ENCODE measurements around the gene FAM89B. TPM values are rescaled to one million over a fixed set of nuclear protein-coding genes. Genes with fewer than 3 reads are reported as not detected.
A peak's percentile ranks its signal among the peaks of the same experiment; 100 is the strongest.

The FAM89B gene
- polyA plus RNA-seq, 1 donor from 2014 or later = 75.1 TPM

DNA sequence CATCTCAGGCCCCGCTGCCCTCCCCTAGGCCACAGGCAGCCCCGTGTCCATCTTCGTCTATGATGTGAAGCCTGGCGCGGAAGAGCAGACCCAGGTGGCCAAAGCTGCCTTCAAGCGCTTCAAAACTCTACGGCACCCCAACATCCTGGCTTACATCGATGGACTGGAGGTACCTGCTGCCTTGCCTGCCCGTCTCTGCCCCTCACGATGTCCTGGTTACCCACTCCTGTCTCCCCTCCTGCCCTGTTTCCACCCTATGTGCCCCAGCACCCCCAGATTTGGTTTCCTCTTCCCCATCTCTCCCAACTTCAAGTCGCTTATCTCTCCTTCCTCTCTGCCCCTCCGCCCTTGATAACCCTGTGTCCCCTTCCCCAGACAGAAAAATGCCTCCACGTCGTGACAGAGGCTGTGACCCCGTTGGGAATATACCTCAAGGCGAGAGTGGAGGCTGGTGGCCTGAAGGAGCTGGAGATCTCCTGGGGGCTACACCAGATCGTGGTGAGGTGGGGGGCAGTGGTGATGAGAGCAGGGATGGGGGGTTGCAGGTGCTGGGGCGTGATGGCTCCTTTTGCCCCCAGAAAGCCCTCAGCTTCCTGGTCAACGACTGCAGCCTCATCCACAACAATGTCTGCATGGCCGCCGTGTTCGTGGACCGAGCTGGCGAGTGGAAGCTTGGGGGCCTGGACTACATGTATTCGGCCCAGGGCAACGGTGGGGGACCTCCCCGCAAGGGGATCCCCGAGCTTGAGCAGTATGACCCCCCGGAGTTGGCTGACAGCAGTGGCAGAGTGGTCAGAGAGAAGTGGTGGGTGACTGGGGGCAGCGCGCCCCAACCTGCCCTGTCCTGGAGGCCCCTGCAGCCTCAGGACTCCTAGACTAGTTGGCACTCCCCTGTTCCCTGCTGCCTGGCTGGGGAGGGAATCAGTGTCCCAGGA lies 46.5 kb upstream of the FAM89B start:
- no peaks in the 10 kb centered on the region for H4K20me1 ChIP-seq (ENCODE audit: insufficient read depth)
- H2AFZ ChIP-seq (ENCODE audit: low read depth, low read length) = peak overlapping the region; percentile 54
- H3K79me2 ChIP-seq (replicated peaks; ENCODE audit: insufficient read depth, low read length) = peaks cover 10% of the 10 kb centered on the region
- H3K9me2 ChIP-seq (ENCODE audit: insufficient read depth, low read length) = no peaks in the 10 kb centered on the region
- H3F3A ChIP-seq (ENCODE audit: insufficient read depth, low read length, poor library complexity, severe bottlenecking) = no peaks in the 10 kb centered on the region
- peak overlapping the region; percentile 97 for H3K4me3 ChIP-seq (ENCODE audit: low read length)
- H3K36me3 ChIP-seq (ENCODE audit: insufficient read depth, low read length) = peaks cover 7% of the 10 kb centered on the region
- H3K27ac ChIP-seq (ENCODE audit: low read length) = peak overlapping the region; percentile 20
- TF ChIP-seq TAF1 (IDR thresholded peaks at IDR 0.05; ENCODE audit: low read depth) = no peak
- TF ChIP-seq, protein P1, sequence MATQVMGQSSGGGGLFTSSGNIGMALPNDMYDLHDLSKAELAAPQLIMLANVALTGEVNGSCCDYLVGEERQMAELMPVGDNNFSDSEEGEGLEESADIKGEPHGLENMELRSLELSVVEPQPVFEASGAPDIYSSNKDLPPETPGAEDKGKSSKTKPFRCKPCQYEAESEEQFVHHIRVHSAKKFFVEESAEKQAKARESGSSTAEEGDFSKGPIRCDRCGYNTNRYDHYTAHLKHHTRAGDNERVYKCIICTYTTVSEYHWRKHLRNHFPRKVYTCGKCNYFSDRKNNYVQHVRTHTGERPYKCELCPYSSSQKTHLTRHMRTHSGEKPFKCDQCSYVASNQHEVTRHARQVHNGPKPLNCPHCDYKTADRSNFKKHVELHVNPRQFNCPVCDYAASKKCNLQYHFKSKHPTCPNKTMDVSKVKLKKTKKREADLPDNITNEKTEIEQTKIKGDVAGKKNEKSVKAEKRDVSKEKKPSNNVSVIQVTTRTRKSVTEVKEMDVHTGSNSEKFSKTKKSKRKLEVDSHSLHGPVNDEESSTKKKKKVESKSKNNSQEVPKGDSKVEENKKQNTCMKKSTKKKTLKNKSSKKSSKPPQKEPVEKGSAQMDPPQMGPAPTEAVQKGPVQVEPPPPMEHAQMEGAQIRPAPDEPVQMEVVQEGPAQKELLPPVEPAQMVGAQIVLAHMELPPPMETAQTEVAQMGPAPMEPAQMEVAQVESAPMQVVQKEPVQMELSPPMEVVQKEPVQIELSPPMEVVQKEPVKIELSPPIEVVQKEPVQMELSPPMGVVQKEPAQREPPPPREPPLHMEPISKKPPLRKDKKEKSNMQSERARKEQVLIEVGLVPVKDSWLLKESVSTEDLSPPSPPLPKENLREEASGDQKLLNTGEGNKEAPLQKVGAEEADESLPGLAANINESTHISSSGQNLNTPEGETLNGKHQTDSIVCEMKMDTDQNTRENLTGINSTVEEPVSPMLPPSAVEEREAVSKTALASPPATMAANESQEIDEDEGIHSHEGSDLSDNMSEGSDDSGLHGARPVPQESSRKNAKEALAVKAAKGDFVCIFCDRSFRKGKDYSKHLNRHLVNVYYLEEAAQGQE (IDR thresholded peaks at IDR 0.05; ENCODE audit: borderline replicate concordance) = no peak
- TF ChIP-seq EZH2 (IDR thresholded peaks at IDR 0.05; ENCODE audit: borderline replicate concordance, insufficient read depth, low read length, poor library complexity, severe bottlenecking) = no peak
- TF ChIP-seq, protein P2, sequence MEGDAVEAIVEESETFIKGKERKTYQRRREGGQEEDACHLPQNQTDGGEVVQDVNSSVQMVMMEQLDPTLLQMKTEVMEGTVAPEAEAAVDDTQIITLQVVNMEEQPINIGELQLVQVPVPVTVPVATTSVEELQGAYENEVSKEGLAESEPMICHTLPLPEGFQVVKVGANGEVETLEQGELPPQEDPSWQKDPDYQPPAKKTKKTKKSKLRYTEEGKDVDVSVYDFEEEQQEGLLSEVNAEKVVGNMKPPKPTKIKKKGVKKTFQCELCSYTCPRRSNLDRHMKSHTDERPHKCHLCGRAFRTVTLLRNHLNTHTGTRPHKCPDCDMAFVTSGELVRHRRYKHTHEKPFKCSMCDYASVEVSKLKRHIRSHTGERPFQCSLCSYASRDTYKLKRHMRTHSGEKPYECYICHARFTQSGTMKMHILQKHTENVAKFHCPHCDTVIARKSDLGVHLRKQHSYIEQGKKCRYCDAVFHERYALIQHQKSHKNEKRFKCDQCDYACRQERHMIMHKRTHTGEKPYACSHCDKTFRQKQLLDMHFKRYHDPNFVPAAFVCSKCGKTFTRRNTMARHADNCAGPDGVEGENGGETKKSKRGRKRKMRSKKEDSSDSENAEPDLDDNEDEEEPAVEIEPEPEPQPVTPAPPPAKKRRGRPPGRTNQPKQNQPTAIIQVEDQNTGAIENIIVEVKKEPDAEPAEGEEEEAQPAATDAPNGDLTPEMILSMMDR (IDR thresholded peaks at IDR 0.05; ENCODE audit: poor library complexity, severe bottlenecking) = no peak
- TF ChIP-seq RAD21 (conservative IDR thresholded peaks at IDR 0.05) = no peak
- no peak for TF ChIP-seq SMC3 (conservative IDR thresholded peaks at IDR 0.05; ENCODE audit: poor library complexity)
- TF ChIP-seq MXI1 (conservative IDR thresholded peaks at IDR 0.05; ENCODE audit: poor library complexity, severe bottlenecking) = no peak
- TF ChIP-seq POLR2AphosphoS5 (IDR thresholded peaks at IDR 0.05) = no peak
- TF ChIP-seq EP300 (conservative IDR thresholded peaks at IDR 0.05; ENCODE audit: poor library complexity, severe bottlenecking) = no peak
- H3K9ac ChIP-seq (ENCODE audit: low read length) = peak overlapping the region; percentile 86
- peak overlapping the region; percentile 81 for H3K4me2 ChIP-seq (ENCODE audit: low read length)
- no peaks in the 10 kb centered on the region for H3K9me3 ChIP-seq (ENCODE audit: low read length)
- H3K27me3 ChIP-seq (ENCODE audit: insufficient read depth, low read depth, low read length) = no peaks in the 10 kb centered on the region

DNA sequence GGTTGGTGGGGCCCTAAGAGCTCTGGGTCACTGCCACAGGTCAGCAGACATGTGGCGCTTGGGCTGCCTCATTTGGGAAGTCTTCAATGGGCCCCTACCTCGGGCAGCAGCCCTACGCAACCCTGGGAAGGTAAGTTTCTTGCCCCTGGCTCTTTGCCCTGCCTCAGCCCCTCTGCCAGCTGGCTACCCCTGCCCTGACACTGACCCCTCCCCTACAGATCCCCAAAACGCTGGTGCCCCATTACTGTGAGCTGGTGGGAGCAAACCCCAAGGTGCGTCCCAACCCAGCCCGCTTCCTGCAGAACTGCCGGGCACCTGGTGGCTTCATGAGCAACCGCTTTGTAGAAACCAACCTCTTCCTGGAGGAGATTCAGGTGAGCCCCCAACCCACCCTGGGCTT lies 45.6 kb upstream of the FAM89B start:
- Histone ChIP-seq H3K9me2 (ENCODE audit: insufficient read depth, low read length) (no peaks in the 10 kb centered on the region), H2AFZ (ENCODE audit: low read depth, low read length) (no peak overlapping the region), H3K27me3 (ENCODE audit: insufficient read depth, low read depth, low read length) (no peaks in the 10 kb centered on the region), H3K4me2 (ENCODE audit: low read length) (no peak overlapping the region), H4K20me1 (ENCODE audit: insufficient read depth) (no peaks in the 10 kb centered on the region), H3K9me3 (ENCODE audit: low read length) (no peaks in the 10 kb centered on the region), H3K27ac (ENCODE audit: low read length) (no peak overlapping the region), H3K4me3 (ENCODE audit: low read length) (peak overlapping the region; percentile 97), H3K9ac (ENCODE audit: low read length) (no peak overlapping the region), H3K79me2 (replicated peaks; ENCODE audit: insufficient read depth, low read length) (peaks cover 10% of the 10 kb centered on the region), H3K36me3 (ENCODE audit: insufficient read depth, low read length) (peaks cover 7% of the 10 kb centered on the region), H3F3A (ENCODE audit: insufficient read depth, low read length, poor library complexity, severe bottlenecking) (no peaks in the 10 kb centered on the region)
- TF ChIP-seq EP300 (conservative IDR thresholded peaks at IDR 0.05; ENCODE audit: poor library complexity, severe bottlenecking) = no peak
- no peak for TF ChIP-seq RAD21 (conservative IDR thresholded peaks at IDR 0.05)
- TF ChIP-seq, protein P1 (IDR thresholded peaks at IDR 0.05; ENCODE audit: borderline replicate concordance) = no peak
- no peak for TF ChIP-seq SMC3 (conservative IDR thresholded peaks at IDR 0.05; ENCODE audit: poor library complexity)
- TF ChIP-seq, protein P2 (IDR thresholded peaks at IDR 0.05; ENCODE audit: poor library complexity, severe bottlenecking) = no peak
- TF ChIP-seq MXI1 (conservative IDR thresholded peaks at IDR 0.05; ENCODE audit: poor library complexity, severe bottlenecking) = no peak
- no peak for TF ChIP-seq POLR2AphosphoS5 (IDR thresholded peaks at IDR 0.05)
- TF ChIP-seq EZH2 (IDR thresholded peaks at IDR 0.05; ENCODE audit: borderline replicate concordance, insufficient read depth, low read length, poor library complexity, severe bottlenecking) = no peak
- no peak for TF ChIP-seq TAF1 (IDR thresholded peaks at IDR 0.05; ENCODE audit: low read depth)

Measured in neural cell (in vitro differentiated cells).